Measurements from ENCODE around the gene SCARF2. TPM values are rescaled to one million over a fixed set of nuclear protein-coding genes. Genes with fewer than 3 reads are reported as not detected.
"Not testable (repeated sequence)": the region's sequence is repeated elsewhere in the genome, so short reads cannot be mapped to it uniquely, and the experiment has no call there.

The SCARF2 gene
- total RNA-seq, 1 donor from 2014 or later = 8.1 TPM

- no peak for DNase-seq (ENCODE audit: low spot score)
- H3K36me3 Mint-ChIP-seq (ENCODE audit: low read depth, unreplicated experiment) = peaks cover 8% of the 10 kb centered on the region
- no peak for TF ChIP-seq CTCF (IDR thresholded peaks at IDR 0.05; ENCODE audit: unreplicated experiment)
- H3K27ac Mint-ChIP-seq (ENCODE audit: unreplicated experiment) = no peak overlapping the region
- H3K9me3 Mint-ChIP-seq (ENCODE audit: unreplicated experiment) = no peaks in the 10 kb centered on the region
- H3K4me3 Mint-ChIP-seq (ENCODE audit: unreplicated experiment) = no peak overlapping the region
- no peaks in the 10 kb centered on the region for H3K4me1 Mint-ChIP-seq (ENCODE audit: unreplicated experiment)
- H3K27me3 Mint-ChIP-seq (ENCODE audit: unreplicated experiment) = peaks cover 1% of the 10 kb centered on the region
Measured at GRCh38 chr22:20479612-20480196, 42.1 kb upstream of the SCARF2 start.

- H3K27me3 Mint-ChIP-seq (ENCODE audit: unreplicated experiment); H3K9me3 Mint-ChIP-seq (ENCODE audit: unreplicated experiment); H3K36me3 Mint-ChIP-seq (ENCODE audit: low read depth, unreplicated experiment); DNase-seq (ENCODE audit: low spot score); H3K4me1 Mint-ChIP-seq (ENCODE audit: unreplicated experiment); H3K27ac Mint-ChIP-seq (ENCODE audit: unreplicated experiment); H3K4me3 Mint-ChIP-seq (ENCODE audit: unreplicated experiment): not testable (repeated sequence)
Measured at GRCh38 chr22:20478059-20478458, 40.4 kb upstream of the SCARF2 start.

- H3K4me1 Mint-ChIP-seq (ENCODE audit: unreplicated experiment); H3K9me3 Mint-ChIP-seq (ENCODE audit: unreplicated experiment); DNase-seq (ENCODE audit: low spot score); H3K4me3 Mint-ChIP-seq (ENCODE audit: unreplicated experiment); H3K27me3 Mint-ChIP-seq (ENCODE audit: unreplicated experiment); H3K27ac Mint-ChIP-seq (ENCODE audit: unreplicated experiment); H3K36me3 Mint-ChIP-seq (ENCODE audit: low read depth, unreplicated experiment): not testable (repeated sequence)
Measured at GRCh38 chr22:20475569-20475968, 37.9 kb upstream of the SCARF2 start.

- H3K27me3 Mint-ChIP-seq (ENCODE audit: unreplicated experiment) = peaks cover 3% of the 10 kb centered on the region
- no peak for TF ChIP-seq CTCF (IDR thresholded peaks at IDR 0.05; ENCODE audit: unreplicated experiment)
- no peaks in the 10 kb centered on the region for H3K9me3 Mint-ChIP-seq (ENCODE audit: unreplicated experiment)
- no peak overlapping the region for H3K4me3 Mint-ChIP-seq (ENCODE audit: unreplicated experiment)
- peaks cover 4% of the 10 kb centered on the region for H3K36me3 Mint-ChIP-seq (ENCODE audit: low read depth, unreplicated experiment)
- no peak overlapping the region for H3K27ac Mint-ChIP-seq (ENCODE audit: unreplicated experiment)
- no peak for DNase-seq (ENCODE audit: low spot score)
- H3K4me1 Mint-ChIP-seq (ENCODE audit: unreplicated experiment) = no peaks in the 10 kb centered on the region
Measured at GRCh38 chr22:20475115-20475436, 37.5 kb upstream of the SCARF2 start.

GRCh38 chr22:20472629-20473442 lies 35.2 kb upstream of the SCARF2 start:
- Mint-ChIP-seq H3K9me3 (ENCODE audit: unreplicated experiment) (no peaks in the 10 kb centered on the region), H3K27ac (ENCODE audit: unreplicated experiment) (no peak overlapping the region), H3K4me1 (ENCODE audit: unreplicated experiment) (no peaks in the 10 kb centered on the region), H3K36me3 (ENCODE audit: low read depth, unreplicated experiment) (peaks cover 4% of the 10 kb centered on the region), H3K27me3 (ENCODE audit: unreplicated experiment) (peaks cover 3% of the 10 kb centered on the region), H3K4me3 (ENCODE audit: unreplicated experiment) (no peak overlapping the region)
- no peak for TF ChIP-seq CTCF (IDR thresholded peaks at IDR 0.05; ENCODE audit: unreplicated experiment)
- DNase-seq (ENCODE audit: low spot score) = no peak

- Mint-ChIP-seq H3K9me3 (ENCODE audit: unreplicated experiment) (no peaks in the 10 kb centered on the region), H3K4me1 (ENCODE audit: unreplicated experiment) (no peaks in the 10 kb centered on the region), H3K4me3 (ENCODE audit: unreplicated experiment) (no peak overlapping the region), H3K36me3 (ENCODE audit: low read depth, unreplicated experiment) (peaks cover 4% of the 10 kb centered on the region), H3K27me3 (ENCODE audit: unreplicated experiment) (peaks cover 1% of the 10 kb centered on the region), H3K27ac (ENCODE audit: unreplicated experiment) (no peak overlapping the region)
- TF ChIP-seq CTCF (IDR thresholded peaks at IDR 0.05; ENCODE audit: unreplicated experiment) = no peak
- DNase-seq (ENCODE audit: low spot score) = no peak
Measured at GRCh38 chr22:20471126-20471833, 33.7 kb upstream of the SCARF2 start.

GRCh38 chr22:20470525-20470924 lies 32.9 kb upstream of the SCARF2 start:
- not testable (repeated sequence) for H3K27me3 Mint-ChIP-seq (ENCODE audit: unreplicated experiment); H3K4me3 Mint-ChIP-seq (ENCODE audit: unreplicated experiment); DNase-seq (ENCODE audit: low spot score); H3K4me1 Mint-ChIP-seq (ENCODE audit: unreplicated experiment); H3K27ac Mint-ChIP-seq (ENCODE audit: unreplicated experiment); H3K36me3 Mint-ChIP-seq (ENCODE audit: low read depth, unreplicated experiment); H3K9me3 Mint-ChIP-seq (ENCODE audit: unreplicated experiment)
